Measurements from ENCODE around the gene TRIM72.

The TRIM72 gene

GRCh38 chr16:31184888-31185287 is 29.0 kb upstream of the TRIM72 start:
- Histone ChIP-seq H3F3A (ENCODE audit: low read depth) (0 out of 2 replicates have a peak, but pooled peaks cover under 1% of the 10 kb centered on the region), H3K4me2 (ENCODE audit: low read depth, low read length, poor library complexity, severe bottlenecking) (peak overlapping the region; percentile 95), H3K27me3 (ENCODE audit: insufficient read depth, low read length, poor library complexity, severe bottlenecking) (peaks cover 14% of the 10 kb centered on the region), H4K20me1 (ENCODE audit: insufficient read depth, low read length, poor library complexity, severe bottlenecking) (peaks cover 93% of the 10 kb centered on the region), H3K9ac (ENCODE audit: low read depth, low read length, poor library complexity, severe bottlenecking) (no peak overlapping the region), H3K4me3 (ENCODE audit: low read length, poor library complexity, severe bottlenecking) (peak overlapping the region; percentile 65), H3K36me3 (ENCODE audit: insufficient read depth, low read length) (peaks cover 86% of the 10 kb centered on the region), H3K9me2 (replicated peaks; ENCODE audit: low read depth, low read length) (no peaks in the 10 kb centered on the region), H3K79me2 (ENCODE audit: insufficient read depth, low read length) (peaks cover 99% of the 10 kb centered on the region), H3K4me1 (ENCODE audit: insufficient read depth, low read length, poor library complexity, severe bottlenecking) (peaks cover 62% of the 10 kb centered on the region), H2AFZ (ENCODE audit: low read length) (no peak overlapping the region), H3K9me3 (ENCODE audit: insufficient read depth, low read depth, low read length) (no peaks in the 10 kb centered on the region)
- TF ChIP-seq, protein P1, sequence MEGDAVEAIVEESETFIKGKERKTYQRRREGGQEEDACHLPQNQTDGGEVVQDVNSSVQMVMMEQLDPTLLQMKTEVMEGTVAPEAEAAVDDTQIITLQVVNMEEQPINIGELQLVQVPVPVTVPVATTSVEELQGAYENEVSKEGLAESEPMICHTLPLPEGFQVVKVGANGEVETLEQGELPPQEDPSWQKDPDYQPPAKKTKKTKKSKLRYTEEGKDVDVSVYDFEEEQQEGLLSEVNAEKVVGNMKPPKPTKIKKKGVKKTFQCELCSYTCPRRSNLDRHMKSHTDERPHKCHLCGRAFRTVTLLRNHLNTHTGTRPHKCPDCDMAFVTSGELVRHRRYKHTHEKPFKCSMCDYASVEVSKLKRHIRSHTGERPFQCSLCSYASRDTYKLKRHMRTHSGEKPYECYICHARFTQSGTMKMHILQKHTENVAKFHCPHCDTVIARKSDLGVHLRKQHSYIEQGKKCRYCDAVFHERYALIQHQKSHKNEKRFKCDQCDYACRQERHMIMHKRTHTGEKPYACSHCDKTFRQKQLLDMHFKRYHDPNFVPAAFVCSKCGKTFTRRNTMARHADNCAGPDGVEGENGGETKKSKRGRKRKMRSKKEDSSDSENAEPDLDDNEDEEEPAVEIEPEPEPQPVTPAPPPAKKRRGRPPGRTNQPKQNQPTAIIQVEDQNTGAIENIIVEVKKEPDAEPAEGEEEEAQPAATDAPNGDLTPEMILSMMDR (conservative IDR thresholded peaks at IDR 0.05; ENCODE audit: low read length), result no peak

DNA sequence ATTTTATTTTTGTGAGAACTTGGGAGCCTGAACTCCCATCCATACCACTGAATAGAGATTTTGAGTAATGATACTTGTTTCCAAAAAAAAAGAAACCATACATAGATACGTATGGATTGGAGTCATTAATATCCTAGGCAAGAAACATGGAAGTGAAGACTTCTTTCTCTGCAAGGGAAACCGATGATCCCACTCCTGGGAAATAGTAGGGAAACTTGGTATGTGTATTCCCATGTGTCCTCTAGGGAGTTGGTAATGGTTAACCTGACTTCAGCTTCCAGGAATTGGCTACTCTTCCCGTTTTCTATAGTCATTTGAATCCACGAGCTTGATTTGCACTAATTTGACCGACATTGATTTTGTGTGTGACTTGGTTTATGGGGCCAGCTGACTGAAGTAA is 28.6 kb upstream of the TRIM72 start:
- H4K20me1 ChIP-seq (ENCODE audit: insufficient read depth, low read length, poor library complexity, severe bottlenecking), result peaks cover 97% of the 10 kb centered on the region
- no peaks in the 10 kb centered on the region for H3K9me2 ChIP-seq (replicated peaks; ENCODE audit: low read depth, low read length)
- peak overlapping the region; percentile 95 for H3K4me2 ChIP-seq (ENCODE audit: low read depth, low read length, poor library complexity, severe bottlenecking)
- H2AFZ ChIP-seq (ENCODE audit: low read length), result no peak overlapping the region
- peaks cover 11% of the 10 kb centered on the region for H3K27me3 ChIP-seq (ENCODE audit: insufficient read depth, low read length, poor library complexity, severe bottlenecking)
- H3K9ac ChIP-seq (ENCODE audit: low read depth, low read length, poor library complexity, severe bottlenecking), result no peak overlapping the region
- H3K4me3 ChIP-seq (ENCODE audit: low read length, poor library complexity, severe bottlenecking), result peak overlapping the region; percentile 65
- H3K4me1 ChIP-seq (ENCODE audit: insufficient read depth, low read length, poor library complexity, severe bottlenecking), result peaks cover 62% of the 10 kb centered on the region
- no peak for TF ChIP-seq EZH2phosphoT487 (IDR thresholded peaks at IDR 0.05; ENCODE audit: borderline replicate concordance)
- TF ChIP-seq, protein P1 (conservative IDR thresholded peaks at IDR 0.05; ENCODE audit: low read length), result no peak
- no peaks in the 10 kb centered on the region for H3K9me3 ChIP-seq (ENCODE audit: insufficient read depth, low read depth, low read length)
- H3F3A ChIP-seq (ENCODE audit: low read depth), result 0 out of 2 replicates have a peak, but pooled peaks cover 5% of the 10 kb centered on the region
- peaks cover 91% of the 10 kb centered on the region for H3K36me3 ChIP-seq (ENCODE audit: insufficient read depth, low read length)
- peaks cover 100% of the 10 kb centered on the region for H3K79me2 ChIP-seq (ENCODE audit: insufficient read depth, low read length)

GRCh38 chr16:31186176-31186575 is 27.7 kb upstream of the TRIM72 start:
- H4K20me1 ChIP-seq (ENCODE audit: insufficient read depth, low read length, poor library complexity, severe bottlenecking), result peaks cover 100% of the 10 kb centered on the region

More at GRCh38 chr16:31186176-31186575, 27.7 kb upstream of the TRIM72 start:
- peaks cover 6% of the 10 kb centered on the region; the same call in 1 of the 2 replicates for H3F3A ChIP-seq (ENCODE audit: low read depth)
- H3K79me2 ChIP-seq (ENCODE audit: insufficient read depth, low read length), result peaks cover 100% of the 10 kb centered on the region
- H3K4me2 ChIP-seq (ENCODE audit: low read depth, low read length, poor library complexity, severe bottlenecking), result peak overlapping the region; percentile 95
- peaks cover 6% of the 10 kb centered on the region for H3K27me3 ChIP-seq (ENCODE audit: insufficient read depth, low read length, poor library complexity, severe bottlenecking)
- H2AFZ ChIP-seq (ENCODE audit: low read length), result no peak overlapping the region
- H3K4me1 ChIP-seq (ENCODE audit: insufficient read depth, low read length, poor library complexity, severe bottlenecking), result peaks cover 61% of the 10 kb centered on the region
- no peaks in the 10 kb centered on the region for H3K9me2 ChIP-seq (replicated peaks; ENCODE audit: low read depth, low read length)
- no peak overlapping the region for H3K9ac ChIP-seq (ENCODE audit: low read depth, low read length, poor library complexity, severe bottlenecking)
- peak overlapping the region; percentile 65 for H3K4me3 ChIP-seq (ENCODE audit: low read length, poor library complexity, severe bottlenecking)
- H3K36me3 ChIP-seq (ENCODE audit: insufficient read depth, low read length), result peaks cover 98% of the 10 kb centered on the region
- H3K9me3 ChIP-seq (ENCODE audit: insufficient read depth, low read depth, low read length), result no peaks in the 10 kb centered on the region
- no peak for TF ChIP-seq EZH2phosphoT487 (IDR thresholded peaks at IDR 0.05; ENCODE audit: borderline replicate concordance)
- TF ChIP-seq, protein P1 (conservative IDR thresholded peaks at IDR 0.05; ENCODE audit: low read length), result no peak
